ENCODE measurements around the gene KRT10. TPM values are rescaled to one million over a fixed set of nuclear protein-coding genes. Genes with fewer than 3 reads are reported as not detected.

KRT10 gene
- total RNA-seq, 1 experiment from 2014 or later = 48.6 TPM

GRCh38 chr17:40772101-40772500, 50.3 kb downstream of the KRT10 start, which contains the start of gene KRT26:
Gene KRT26 (minus strand): TSS chr17:40772201. CDS start chr17:40772113, 88 bp downstream.
- no peak within 1 kb of the TSS for H3K27ac Mint-ChIP-seq (ENCODE audit: unreplicated experiment)
- no peaks in the 10 kb centered on the region for H3K4me1 Mint-ChIP-seq (ENCODE audit: low read depth, unreplicated experiment)
- peaks cover 1% of the 10 kb centered on the region; the same call in 1 of the 2 replicates for H3K27me3 ChIP-seq (replicated peaks; ENCODE audit: control insufficient read depth, insufficient read depth, low read length)
- H3K36me3 ChIP-seq (ENCODE audit: control insufficient read depth, insufficient read depth, low read length) = no peaks in the 10 kb centered on the region
- DNase-seq = no peak
- intact Hi-C loops (cut with micrococcal nuclease; ENCODE audit: unreplicated experiment) = no loop called here
- no peaks in the 10 kb centered on the region for H3K9me3 ChIP-seq
- no peak within 1 kb of the TSS for H3K4me3 Mint-ChIP-seq (ENCODE audit: unreplicated experiment)
- H3K36me3 Mint-ChIP-seq (ENCODE audit: insufficient read depth, unreplicated experiment) = no peaks in the 10 kb centered on the region
- TF ChIP-seq, protein P1, sequence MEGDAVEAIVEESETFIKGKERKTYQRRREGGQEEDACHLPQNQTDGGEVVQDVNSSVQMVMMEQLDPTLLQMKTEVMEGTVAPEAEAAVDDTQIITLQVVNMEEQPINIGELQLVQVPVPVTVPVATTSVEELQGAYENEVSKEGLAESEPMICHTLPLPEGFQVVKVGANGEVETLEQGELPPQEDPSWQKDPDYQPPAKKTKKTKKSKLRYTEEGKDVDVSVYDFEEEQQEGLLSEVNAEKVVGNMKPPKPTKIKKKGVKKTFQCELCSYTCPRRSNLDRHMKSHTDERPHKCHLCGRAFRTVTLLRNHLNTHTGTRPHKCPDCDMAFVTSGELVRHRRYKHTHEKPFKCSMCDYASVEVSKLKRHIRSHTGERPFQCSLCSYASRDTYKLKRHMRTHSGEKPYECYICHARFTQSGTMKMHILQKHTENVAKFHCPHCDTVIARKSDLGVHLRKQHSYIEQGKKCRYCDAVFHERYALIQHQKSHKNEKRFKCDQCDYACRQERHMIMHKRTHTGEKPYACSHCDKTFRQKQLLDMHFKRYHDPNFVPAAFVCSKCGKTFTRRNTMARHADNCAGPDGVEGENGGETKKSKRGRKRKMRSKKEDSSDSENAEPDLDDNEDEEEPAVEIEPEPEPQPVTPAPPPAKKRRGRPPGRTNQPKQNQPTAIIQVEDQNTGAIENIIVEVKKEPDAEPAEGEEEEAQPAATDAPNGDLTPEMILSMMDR (IDR thresholded peaks at IDR 0.05; ENCODE audit: insufficient read depth in 1 of 2, low read depth in 1 of 2, low read length in 1 of 2, severe bottlenecking in 1 of 2, unreplicated experiment in 1 of 2) = no peak
- H3K4me1 ChIP-seq = no peaks in the 10 kb centered on the region
- POLR2A ChIA-PET = no interaction called here
- peaks cover 30% of the 10 kb centered on the region for H3K27me3 Mint-ChIP-seq (ENCODE audit: insufficient read depth, unreplicated experiment)
- no TSS peak for BruUV-seq (replicated peaks)
- H3K9me3 Mint-ChIP-seq (ENCODE audit: unreplicated experiment) = no peaks in the 10 kb centered on the region
- CTCF ChIA-PET = no interaction called here
- H3K4me3 ChIP-seq (ENCODE audit: low read depth, low read length) = no peak within 1 kb of the TSS

Other genes with a start within 250 kb of the KRT10 start
- gene SMARCE1, start 174.8 kb downstream of the KRT10 start, total RNA-seq (2022) = 126 and 132 TPM in 2 replicates
- not detected in 2 replicates for gene KRT222, start 157.4 kb downstream of the KRT10 start, total RNA-seq (2022)
- 0.16 TPM in 1 of 2 replicates, not detected in the other for gene KRT24, start 118.9 kb downstream of the KRT10 start, total RNA-seq (2022)
- not detected in 2 replicates for gene KRT25, start 67.3 kb downstream of the KRT10 start, total RNA-seq (2022)
- gene KRT26, start 50.4 kb downstream of the KRT10 start, total RNA-seq (2022) = not detected in 2 replicates
- not detected in 2 replicates for gene KRT27, start 40.1 kb downstream of the KRT10 start, total RNA-seq (2022)
- gene KRT28, start 22.7 kb downstream of the KRT10 start, total RNA-seq (2022) = not detected in 2 replicates
- not detected in 2 replicates for gene KRT12, start 44.6 kb upstream of the KRT10 start, total RNA-seq (2022)
- 0.53 and 1.0 TPM in 2 replicates for gene KRT20, start 62.6 kb upstream of the KRT10 start, total RNA-seq (2022)
- gene KRT23, start 115.0 kb upstream of the KRT10 start, total RNA-seq (2022) = 43.6 and 47.1 TPM in 2 replicates
- not detected in 2 replicates for gene KRT39, start 144.3 kb upstream of the KRT10 start, total RNA-seq (2022)
- not detected in 2 replicates for gene KRT40, start 161.7 kb upstream of the KRT10 start, total RNA-seq (2022)
- not detected in 2 replicates for gene KRTAP3-3, start 171.6 kb upstream of the KRT10 start, total RNA-seq (2022)
- not detected in 2 replicates for gene KRTAP3-2, start 177.3 kb upstream of the KRT10 start, total RNA-seq (2022)
- gene KRTAP3-1, start 186.5 kb upstream of the KRT10 start, total RNA-seq (2022) = 7.4 and 7.9 TPM in 2 replicates
- not detected in 2 replicates for gene KRTAP1-5, start 204.6 kb upstream of the KRT10 start, total RNA-seq (2022)
- not detected in 2 replicates for gene KRTAP1-4, start 207.6 kb upstream of the KRT10 start, total RNA-seq (2022)
- gene KRTAP1-3, start 212.3 kb upstream of the KRT10 start, total RNA-seq (2022) = not detected in 2 replicates
- gene KRTAP1-1, start 218.8 kb upstream of the KRT10 start, total RNA-seq (2022) = not detected in 2 replicates
- not detected in 2 replicates for gene KRTAP2-1, start 224.7 kb upstream of the KRT10 start, total RNA-seq (2022)
- gene KRTAP2-2, start 232.6 kb upstream of the KRT10 start, total RNA-seq (2022) = not detected in 2 replicates
- gene KRTAP2-3, start 237.5 kb upstream of the KRT10 start, total RNA-seq (2022) = 3.7 and 4.9 TPM in 2 replicates
- gene KRTAP2-4, start 243.3 kb upstream of the KRT10 start, total RNA-seq (2022) = not detected in 2 replicates